ENCODE data around the gene FOXP4.

FOXP4 gene

DNA sequence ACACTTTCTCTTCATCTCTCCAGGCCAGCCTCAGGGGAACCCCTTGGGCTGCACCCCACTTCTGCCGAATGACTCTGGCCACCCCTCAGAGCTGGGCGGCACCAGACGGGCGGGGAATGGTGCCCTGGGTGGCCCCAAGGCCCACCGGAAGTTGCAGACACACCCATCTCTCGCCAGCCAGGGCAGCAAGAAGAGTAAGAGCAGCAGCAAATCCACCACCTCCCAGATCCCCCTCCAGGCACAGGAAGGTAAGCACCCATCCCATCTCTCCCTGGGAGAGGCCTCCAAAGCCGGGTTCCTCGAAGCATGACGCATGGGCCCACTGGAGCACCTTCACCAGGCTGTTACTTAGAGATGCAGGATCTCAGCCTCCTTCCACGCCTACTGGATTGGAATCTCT, 103.4 kb downstream of the FOXP4 start:
- DNase-seq = no peak

DNA sequence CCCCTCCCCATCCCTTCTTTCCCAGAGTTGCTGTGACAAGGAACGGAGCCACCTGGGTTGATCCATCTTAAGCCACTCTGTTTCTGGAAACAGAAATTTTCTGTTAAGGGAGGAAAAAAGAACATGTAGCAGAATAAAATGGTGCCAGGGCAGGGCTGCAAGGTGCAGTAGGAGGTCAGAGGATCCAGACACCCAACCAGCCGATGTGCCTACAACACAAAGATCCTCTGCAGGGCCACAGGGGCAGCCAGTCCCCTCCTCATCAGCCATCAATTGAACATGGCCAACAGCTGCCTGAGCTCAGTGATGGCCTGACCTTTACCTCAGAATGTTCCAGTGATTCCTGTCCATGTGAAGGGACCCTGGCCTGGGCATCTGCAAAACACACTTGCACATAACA, 103.9 kb downstream of the FOXP4 start:
- DNase-seq = no peak

DNA sequence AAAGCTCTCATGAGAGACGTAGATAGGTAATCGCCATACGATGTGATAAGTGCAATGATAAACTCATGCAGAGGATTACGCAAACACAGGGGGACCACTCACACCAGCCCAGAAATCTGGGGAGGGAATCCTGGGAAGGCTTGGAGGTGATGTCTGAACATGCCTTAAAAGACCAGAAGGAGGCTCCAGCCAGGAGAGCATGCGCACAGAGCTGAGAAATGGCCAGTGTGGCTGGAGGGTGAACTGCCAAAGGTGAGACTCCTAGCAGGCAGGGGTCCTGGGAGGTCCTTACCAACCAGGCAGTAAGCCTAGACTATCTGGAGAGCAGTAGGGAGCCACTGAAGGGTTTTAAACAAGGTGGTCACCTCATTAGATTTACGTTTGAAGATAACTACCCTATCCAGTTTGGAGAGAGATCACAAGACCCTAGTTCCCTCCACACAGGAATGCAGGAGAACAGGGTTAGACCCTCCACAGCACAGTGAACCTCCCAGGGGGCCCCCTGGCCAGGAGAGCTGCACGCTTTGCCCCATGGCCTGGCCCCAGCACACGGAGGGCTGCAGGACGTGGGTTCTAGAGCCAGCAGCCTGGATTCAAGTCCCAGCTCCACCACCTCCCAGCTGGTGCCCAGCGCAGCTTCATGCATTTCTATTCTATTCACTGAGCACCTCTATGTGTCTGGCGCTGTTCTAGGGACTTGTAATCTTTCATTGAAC, 105.2 kb downstream of the FOXP4 start:
- no peak for DNase-seq
